GM18909 (cell line): ENCODE measurements around the gene SUPT4H1.
A peak's percentile ranks its signal among the peaks of the same experiment; 100 is the strongest.

Source experiments
- ATAC-seq: cut with Tn5 transposase; IDR thresholded peaks from one replicate; pipeline ENCODE4 v1.9.1; 2021; ENCODE audit warnings: mild to moderate bottlenecking; ENCODE audit not compliant: unreplicated experiment, poor library complexity

Gene SUPT4H1

DNA sequence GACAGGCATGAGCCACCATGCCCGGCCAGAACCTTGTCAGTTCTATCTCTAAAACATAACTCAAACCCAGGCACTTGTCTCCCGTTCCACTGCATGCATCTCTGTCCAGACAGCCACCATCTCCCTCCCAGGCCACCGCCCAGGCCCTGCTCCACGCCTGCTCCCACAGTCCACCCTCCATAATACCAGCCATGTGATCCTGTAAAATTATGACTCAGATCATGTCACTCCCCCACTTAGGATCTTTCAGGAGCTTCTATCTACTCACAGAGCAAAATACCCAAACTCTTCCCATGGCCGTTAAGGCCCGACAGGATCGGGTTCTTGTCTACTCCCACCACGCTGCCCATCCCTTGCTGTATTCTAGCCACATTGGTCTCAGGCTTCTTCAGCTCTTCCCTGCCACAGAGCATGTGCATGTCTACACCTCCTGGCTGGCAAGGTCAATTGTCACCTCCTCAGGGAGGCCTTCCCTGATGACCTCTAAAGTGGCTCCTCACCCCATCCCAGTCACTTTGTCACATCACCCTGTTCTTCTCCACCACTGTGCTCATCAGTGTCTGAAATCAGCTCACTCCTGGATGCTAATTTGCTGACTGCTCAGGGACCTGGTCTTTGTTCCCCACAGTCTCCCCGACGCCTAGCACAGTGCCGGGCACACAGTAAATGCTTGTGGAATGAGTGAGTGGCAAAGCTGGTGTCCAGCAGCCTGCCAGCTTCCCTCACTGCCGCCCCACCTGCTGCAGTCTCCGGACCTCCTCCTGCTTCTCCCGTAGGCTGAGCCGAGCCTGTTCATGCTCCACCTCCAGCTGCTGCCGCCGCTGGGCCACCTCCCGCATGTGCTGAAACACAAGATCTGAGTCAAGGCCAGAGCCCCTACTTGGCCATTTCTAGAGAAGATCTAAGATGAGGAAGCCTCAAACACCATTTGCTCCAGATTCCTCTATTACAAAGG is 30.2 kb downstream of the SUPT4H1 start:
- no peak for ATAC-seq

DNA sequence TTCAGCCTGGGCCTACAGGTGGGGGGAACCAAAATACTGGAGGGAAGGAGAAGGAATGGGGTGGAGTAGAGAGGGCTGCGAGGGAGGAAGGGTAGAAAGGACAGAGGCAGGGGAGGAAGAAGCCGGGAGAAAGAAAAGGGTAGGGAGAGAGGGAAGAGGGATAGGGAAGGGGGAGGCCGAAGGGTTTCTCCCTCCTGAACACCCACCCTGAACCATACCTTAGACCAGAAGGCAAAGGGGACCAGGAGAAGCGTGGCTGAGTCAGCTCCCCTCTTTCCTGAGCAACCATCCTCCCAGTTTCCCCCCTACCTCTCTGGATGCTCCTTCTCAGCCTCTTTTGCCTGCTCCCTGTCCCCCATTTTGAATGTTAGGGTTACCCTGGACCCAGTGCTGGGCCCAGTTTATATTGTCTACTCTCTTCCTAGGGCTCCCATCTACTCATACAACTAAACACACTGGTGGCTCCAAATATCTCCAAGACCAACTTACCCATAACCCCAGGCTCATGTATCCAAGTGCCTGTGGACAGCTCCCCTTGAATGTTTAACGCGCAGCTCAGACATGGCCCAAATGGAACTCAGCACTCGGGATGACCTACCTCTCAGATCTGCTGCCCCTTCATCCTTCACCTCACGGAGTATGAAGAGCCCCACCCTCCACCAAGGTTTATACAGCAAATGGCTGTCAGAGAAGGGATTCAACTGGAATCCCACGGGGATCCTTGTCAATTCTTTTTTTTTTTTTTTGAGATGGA is 31.3 kb downstream of the SUPT4H1 start:
- ATAC-seq = no peak

DNA sequence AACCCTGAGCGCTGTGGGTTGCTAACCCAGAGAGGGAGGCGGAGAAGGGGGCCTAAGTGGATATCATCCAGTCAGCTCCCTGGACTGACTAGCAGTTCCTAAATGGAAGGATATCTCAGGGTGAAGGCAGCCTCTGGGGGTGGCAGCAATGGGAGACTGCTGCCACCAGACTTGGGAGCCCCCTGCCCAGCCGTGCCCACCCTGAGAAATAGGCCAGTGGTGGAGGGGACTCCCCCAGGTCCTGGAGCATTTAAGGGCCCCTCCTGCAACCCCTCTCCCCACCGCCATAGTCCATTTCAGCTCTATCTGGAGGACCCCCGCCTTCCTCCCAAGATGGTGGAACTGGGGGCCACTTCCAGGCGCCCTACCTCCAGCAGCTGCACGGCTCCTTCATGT is 31.8 kb downstream of the SUPT4H1 start:
- no peak for ATAC-seq

DNA sequence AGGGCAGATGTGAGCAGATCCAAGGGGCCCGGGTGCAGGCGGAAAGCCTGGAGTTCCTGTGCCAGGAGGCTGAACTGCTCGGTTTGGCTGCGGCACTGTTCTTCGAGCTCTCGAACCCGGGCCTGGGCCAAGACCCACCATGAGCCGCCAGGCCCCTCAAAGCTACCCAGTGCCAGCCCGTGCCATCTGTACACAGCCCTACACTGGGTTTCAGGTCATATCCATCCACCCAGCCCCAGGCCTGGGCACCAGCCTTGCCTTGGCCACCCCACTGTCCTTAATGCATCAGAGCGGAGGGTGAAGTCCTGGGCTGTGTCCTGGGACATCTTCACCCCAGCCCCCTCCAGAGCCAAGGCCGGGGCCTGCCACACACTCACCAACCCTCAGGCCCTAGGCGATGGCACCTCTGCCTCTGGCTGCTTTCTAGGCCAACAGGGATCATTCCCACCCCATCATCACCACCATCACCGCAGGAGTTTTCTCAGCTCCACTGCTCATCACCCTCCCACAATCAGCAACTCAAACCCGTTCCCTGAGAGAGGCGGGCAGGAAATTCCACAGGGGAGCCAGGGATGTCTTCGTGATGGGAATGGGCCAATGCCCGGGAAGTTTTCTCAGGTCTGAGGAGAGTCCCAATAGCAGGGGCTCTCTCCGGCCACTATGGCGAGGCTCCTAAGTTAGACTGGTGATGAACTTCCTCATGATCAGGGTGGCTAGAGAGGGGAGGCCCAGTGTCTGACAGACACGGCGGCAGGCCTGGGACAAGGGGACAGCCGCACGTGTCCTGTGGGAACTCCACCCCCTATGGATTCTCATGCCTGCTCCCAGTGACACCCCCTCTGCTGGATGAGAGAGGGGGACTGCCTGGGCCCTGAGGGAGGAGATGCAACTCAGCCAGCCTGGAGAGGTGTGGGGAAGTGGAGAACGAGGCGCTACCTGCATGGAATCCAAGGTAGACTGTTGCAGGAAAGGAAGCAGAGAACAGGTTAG is 32.5 kb downstream of the SUPT4H1 start:
- no peak for ATAC-seq

DNA sequence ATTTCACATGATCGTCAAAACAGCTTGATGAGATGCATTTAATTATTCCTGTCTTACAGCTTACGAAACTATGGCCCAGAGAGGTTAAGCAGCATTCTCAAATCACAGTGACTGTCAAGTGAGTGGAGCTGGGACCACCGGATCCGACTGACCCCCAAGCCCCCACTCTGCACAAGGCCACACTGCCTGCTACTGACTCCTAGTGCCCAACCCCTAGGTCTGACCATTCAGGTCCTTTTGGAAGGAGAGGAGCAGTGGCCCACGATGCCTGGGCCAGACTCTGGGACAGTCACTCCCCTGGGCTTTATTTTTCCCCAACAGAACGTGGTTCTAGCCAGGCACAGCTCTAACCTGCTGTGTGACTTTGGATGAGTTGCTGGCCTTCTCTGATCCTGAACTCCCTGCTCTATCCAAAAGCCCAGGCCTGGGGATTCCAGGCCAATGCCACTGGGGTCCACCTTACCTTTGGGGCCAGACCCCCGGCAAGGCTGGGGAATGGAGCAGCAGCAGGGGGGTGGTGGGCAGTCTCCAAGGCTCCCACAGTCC is 33.3 kb downstream of the SUPT4H1 start:
- no peak for ATAC-seq

DNA sequence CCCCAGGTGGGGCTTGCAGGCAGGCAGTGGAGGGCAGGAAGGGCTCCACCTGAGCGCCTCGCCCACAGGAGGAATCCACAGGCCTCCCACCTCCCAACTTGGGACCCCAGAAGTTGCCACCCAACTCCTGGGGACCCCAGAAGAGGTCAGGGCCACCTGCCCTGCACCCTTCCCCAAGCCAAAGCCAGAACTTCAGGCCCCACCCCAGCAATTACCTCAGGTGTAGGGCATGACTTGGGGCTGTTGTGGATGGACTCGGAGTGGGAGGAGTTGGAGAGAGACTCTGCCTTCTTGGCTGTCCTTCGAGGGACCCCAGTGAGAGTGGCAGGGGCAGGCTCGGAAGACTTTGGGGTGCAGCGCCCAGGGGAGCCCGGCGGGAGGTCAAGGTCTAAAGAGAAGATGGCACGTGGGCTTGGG is 33.9 kb downstream of the SUPT4H1 start:
- no peak for ATAC-seq

DNA sequence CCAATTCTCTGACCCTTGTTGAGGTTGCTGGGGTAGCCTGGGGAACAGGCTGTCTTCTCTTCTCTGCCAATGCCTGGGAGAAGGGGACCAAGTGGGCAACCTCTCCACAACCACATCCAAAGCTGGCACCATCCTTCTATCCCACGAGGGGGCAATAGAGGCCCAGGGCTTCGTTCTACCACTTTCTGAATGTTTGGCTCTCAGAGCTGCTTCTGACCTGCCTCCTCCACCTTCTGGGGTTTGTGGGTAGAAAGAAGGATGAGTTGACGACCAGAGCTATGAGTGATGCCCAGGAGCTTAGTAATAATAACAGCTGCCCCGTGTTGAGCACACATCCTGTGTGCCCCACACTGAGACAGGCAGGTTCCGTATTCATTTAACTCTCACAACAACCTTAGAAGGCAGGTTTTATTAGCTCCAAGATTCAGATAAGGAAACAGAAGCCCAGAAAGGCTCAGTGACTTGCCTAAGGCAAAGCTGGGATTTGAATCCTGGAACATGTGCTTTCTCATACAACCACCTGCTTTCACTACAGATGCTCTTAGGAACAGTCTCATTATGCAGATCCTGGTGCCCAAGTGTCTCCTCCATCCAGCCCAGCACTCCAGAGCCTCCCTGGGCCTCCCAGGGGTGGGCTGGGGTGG is 34.5 kb downstream of the SUPT4H1 start:
- ATAC-seq = peak; percentile 65

DNA sequence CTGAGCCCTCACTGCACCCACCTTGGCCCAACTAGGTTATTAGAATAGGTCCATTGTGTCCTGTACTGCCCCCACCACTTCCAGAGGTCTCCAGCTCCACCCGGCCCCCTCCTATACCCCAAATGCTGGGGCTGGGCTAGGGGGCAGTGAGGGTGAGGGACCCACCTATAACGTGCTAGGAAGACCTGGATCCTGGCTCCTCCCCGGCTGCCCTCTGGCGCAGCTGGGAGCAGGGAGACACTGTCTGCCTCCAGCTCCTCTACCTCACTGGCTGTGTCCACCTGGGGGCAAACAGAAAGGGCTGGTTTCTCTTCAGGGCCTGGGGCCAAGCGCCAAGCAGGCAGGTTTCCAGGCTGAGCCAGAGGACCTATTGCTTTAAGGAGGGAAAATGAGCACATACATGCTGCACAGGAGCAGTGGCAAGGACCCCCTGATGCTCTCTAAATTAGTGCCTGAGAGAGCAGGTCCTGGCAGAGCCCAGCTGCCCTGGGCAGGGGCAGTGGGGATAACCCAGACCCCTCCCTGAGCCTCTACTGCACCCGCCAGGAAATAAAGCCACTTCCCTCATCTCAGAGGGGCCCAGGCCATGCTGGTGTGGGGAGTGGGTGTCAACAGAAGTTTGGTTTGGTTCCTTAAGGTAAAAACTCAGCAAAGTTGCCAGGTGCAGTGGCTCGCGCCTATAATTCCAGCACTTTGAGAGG is 35.6 kb downstream of the SUPT4H1 start:
- ATAC-seq = no peak

DNA sequence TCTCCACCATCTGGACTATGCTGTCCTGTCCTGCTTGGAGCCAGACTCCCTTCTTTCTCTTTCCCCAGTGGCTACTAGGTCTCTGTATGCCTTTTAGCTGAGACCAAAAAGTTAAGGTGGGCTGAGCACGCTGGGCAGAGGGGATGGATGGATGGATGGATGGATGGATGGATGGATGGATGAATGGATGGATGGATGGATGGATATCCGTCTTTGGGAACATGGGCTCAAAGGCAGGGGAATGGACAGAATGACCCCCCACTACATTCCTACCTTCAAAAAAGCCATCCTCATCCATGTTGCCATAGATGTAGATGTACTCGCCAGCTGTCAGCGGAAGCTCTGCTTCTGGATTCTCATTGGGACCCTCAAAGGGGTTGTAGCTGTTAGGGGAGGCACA is 36.3 kb downstream of the SUPT4H1 start:
- ATAC-seq = no peak

DNA sequence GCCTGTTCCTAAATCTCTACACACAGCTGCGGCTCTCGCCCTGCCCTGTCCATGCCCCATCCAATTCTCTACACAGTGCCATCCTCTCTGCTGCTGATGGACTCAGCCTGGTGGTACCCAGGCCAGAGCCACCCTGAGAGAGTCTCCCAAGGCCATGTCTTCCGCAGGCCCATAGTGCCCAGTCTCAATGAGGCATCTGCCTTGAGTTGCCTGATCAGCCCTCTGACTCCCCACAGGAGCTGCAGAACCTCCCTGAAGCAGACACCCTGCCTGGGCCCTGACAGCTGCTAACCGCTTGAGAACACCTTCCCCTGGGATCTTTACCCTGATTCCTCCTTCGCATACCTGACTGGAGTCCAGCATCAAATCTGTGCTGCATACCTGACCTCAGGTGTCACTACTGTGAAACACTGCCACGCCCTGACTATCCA is 36.7 kb downstream of the SUPT4H1 start:
- ATAC-seq = no peak

DNA sequence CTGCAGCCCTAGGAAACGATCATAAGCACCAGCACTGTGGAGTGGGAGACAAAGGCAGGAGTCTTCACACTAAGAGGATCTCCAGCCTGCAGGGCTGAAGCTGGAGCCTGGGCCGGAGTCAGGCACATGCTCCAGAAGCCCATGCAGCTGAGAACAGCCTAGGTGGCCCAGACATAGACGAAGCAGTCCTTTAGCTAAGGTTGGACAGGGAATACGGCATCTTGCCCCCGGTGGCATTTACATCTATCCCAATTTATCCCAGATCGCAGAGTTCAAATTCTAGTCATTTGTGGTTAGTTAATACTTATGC is 37.3 kb downstream of the SUPT4H1 start:
- no peak for ATAC-seq

DNA sequence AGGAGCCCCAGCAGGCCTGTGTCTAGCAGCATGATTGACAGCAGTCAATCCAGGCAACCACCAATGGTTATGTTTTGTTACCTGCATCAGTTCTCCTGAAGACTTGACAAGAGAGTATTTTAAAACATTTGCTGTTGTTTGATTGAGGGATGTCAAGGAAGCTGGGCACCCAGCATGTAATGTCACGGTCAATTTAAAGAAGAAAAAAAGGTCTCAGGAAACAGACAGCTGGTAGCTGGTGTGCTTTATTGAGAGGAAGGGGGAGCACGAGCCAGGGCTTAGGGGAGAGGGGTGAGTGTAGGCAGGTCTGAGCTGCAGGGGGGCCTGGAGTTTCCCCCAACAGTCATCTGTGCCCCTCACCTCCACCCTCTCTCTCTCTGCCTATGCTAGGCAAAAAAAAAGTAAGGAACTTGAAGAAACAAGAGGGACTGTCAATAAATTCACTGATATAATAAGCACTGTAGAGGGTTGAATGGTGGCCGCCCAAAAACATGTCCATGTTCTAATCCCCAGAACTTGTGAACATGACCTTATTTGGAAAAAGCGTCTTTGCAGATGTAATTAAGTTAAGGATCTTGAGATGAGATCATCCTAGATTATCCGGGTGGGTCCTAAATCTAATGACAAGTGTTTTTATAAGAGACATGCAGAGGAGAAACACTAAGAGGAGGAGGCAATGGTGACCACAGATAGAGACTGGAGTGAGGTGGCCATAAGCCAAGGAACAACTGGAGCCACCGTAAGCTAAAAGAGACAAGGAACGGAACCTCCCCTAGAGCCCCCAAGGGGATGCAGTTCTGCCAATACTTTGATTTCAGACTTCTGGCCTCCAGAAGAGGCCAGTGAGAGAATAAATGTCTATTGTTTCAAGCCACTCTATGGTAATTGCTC is 37.9 kb downstream of the SUPT4H1 start:
- no peak for ATAC-seq

DNA sequence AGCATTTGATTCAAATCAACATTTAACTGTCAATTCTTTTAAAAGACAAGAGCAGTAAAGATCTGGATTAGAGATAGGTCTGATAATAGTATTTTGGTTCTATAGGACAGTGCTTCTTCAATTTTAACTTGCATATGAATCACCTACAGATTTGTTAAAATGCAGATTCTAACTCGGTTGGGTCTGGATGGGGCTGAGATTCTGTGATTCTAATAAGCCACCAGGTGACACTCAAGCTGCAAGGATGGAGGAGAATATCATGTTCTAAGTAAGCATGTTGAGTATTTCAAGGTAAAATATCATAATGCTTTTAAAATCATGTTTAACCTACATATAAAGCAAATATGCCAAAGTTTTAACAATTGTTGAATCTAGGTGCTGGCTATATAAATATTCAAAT is 39.2 kb downstream of the SUPT4H1 start:
- no peak for ATAC-seq

DNA sequence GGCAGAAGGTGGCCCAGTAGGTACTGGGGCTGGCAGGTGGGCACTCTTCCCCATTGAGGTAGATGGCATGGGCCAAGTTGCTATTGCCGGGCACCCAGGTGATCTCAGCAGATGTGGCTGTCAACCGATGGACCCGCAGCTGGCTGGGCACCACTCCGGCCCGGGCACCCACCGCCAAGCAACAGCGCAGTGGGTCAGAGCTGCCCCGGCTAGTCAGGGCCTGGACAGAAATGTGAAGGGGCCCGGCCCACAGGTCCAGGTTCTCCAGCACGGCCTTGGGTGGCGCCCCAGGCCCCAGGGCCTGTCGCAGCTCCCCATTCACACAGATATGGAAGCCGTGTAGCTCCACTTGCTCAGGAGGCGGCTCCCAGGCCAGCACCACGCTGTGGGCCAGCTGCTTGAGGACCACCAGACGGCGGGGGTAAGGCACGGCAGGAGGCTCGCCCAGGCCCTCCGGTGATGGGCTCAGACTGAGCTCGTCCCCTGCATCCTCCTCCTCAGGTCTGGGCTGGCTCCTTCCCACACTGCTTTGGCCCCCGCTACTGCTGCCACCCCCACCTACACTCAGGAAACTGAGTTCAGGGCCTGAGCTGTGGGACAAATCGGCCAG is 39.9 kb downstream of the SUPT4H1 start:
- no peak for ATAC-seq

DNA sequence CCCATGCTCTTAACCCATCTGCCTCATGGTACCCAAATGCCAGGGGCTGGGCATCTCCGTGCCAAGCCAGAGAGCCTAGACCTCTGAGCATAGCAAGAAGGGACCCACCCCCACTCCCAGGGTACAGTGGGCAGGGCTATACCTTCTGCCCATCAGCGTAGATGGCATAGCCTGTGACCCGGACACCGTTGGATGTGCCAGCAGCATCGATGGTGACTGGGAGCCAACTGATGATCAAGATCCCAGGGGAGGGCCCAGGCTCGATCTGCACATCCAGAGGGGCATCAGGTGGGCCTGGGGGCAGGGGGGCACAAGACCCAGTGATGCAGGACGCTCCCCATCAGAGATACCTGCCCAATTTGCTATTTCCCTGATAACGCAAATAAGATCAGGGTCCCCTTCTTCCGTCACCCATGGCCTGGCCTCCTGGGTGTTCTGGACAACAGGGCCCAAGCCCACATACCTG is 40.5 kb downstream of the SUPT4H1 start:
- ATAC-seq = no peak

DNA sequence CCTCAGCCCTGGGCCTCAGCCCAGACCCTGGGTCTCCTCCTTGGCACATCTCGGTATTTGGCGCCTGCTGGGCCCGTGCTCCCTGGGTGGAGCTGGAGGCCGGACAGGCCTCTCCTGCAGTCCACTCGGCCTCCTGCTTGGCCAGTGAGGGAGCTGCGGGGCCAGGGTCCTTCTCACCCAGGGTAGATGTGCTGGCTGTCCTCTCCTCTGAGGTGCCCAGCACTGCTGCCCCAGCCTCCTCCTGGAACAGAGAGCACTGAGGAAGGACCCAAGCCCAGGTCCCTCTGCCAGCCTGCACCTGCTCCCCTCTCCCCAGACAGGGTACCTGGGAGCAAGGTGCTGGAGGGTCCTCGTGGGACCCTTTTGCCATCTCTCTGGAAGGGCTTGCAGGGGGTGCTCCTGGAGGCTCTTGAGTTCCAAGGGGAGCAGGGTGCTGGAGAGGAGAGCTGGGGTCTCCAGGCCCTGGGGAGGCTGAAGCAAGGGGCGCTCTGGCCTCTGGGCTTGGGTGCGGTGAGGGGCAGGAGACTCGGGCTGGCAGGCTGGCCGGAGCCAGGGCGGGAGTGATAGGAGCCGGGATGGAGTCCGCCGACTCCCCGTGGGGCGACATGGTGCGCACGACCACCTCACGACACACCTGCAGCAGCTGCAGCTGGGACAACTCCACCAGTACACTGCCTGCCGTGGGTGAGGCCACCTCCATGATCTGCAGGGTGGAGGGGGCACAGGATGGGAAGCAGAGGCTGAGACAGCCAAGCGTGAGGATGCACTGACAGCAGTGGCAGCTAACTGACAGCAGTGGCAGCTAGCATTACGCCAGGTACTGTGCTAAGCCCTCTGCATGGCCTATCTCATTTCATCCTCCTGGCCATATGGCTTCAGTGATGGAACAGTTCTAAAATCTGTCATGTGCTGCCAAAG is 41.2 kb downstream of the SUPT4H1 start:
- ATAC-seq = no peak

DNA sequence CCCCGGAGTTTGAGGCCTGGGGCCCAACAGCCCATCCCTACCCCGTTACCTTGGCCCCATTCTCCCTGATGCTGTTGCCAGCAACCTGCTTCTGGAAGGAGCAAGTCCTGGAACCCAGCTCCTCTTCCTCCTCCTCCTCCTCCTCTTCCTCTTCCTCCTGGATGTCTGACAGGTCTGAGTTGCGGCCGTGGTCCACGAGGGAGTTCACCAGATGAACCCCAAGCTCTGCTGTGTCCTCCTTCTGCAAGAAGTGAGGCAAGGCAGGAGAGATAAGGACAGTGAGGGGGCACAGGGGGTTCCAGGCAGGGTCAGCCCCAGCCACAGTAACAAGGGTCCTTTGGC is 42.1 kb downstream of the SUPT4H1 start:
- no peak for ATAC-seq
